Right cardiac atrium (tissue), 5 donors: ENCODE measurements around the gene AFF2. TPM values are rescaled to one million over a fixed set of nuclear protein-coding genes. Genes with fewer than 3 reads are reported as not detected.

Source experiments
- ATAC-seq, 2 donors: fragments of 200-7000 bp; cut with Tn5 transposase; one replicate each; pipeline versions ENCODE4 v1.8.0 to v1.9.1; 2020; ENCODE audit warnings: moderate library complexity in 2 of 2, mild to moderate bottlenecking in 1 of 2
- DNase-seq, 3 donors: peaks; one replicate each; pipeline ENCODE4 v3.0.0-alpha.2; 2020
- H3K27ac ChIP-seq: one replicate; pipeline ENCODE4 v1.5.1; 2013; ENCODE audit warnings: mild to moderate bottlenecking, low read length, control low read depth, moderate library complexity
- H3K27me3 ChIP-seq: one replicate; pipeline ENCODE4 v1.6.1; 2013; ENCODE audit not compliant: control insufficient read depth, insufficient read depth
- H3K4me1 ChIP-seq: one replicate; pipeline ENCODE4 v1.6.1; 2013; ENCODE audit warnings: low read length; ENCODE audit not compliant: control insufficient read depth, insufficient read depth
- H3K4me3 ChIP-seq: one replicate; pipeline ENCODE4 v1.5.1; 2013; ENCODE audit warnings: low read length, control low read depth
- H3K9me3 ChIP-seq: one replicate; pipeline ENCODE4 v1.6.1; 2013; ENCODE audit warnings: low read length; ENCODE audit not compliant: control insufficient read depth
- WGBS: extraction: QIAGEN DNeasy Blood & Tissue Kit; methylation state at CpG from one replicate; pipeline ENCODE4 v1.1.7; 2013; 5-methylcytosine and 5-hydroxymethylcytosine counted together
- intact Hi-C, 4 donors: fragments of 100-400 bp; cut with DNase I; formaldehyde crosslinking; loops; one replicate each; pipeline versions ENCODE4 v1.11.0 to v1.14.0; 2022 to 2023
- polyA plus RNA-seq: library from polyadenylated mRNA; stranded (reverse); fragments of 200-250 nt; gene quantifications from one replicate; pipeline ENCODE4 v1.2.3, GENCODE V29; 2013
- total RNA-seq, 4 donors: library from RNA; stranded (reverse); fragmentation: NEBNext Ultra II Directional; extraction: Animal tissue kit (Norgen Biotek cat#: 25700); gene quantifications; one replicate each; pipeline ENCODE4 v1.2.1, GENCODE V29; 2021
- donor health status: healthy with polysubstance abuse.
- donor health status: DM: no; HTN: yes; CAD: no.
- donor health status: DM: no; HTN: no; CAD: no.
- donor health status: DM: no; HTN: yes; CAD: no; lungs with severe emphysema.
- donor health status: DM: yes; HTN: yes; CAD: no.

Gene AFF2
- total and polyA plus RNA-seq, 5 donors = 1.00 to 3.1 (median 2.3) TPM

DNA sequence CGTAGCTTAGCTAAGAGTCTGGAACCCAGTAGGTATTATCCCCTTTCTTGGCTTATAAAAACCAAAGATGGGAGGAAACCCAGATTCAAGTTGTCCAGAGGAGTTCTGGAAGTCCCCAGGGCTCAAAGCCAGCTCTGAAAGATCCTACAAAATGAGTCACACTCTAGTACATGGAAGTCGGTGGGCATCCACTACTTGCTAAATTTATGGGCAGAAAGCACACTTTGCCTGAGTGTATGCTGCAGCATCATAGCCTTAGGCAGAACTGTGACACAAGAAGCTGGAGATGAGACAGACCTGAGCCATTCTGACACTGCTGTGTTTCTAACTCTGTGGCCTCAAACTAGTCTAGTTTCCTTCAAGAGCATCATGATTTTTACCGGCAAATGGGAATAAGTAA lies 429.3 kb downstream of the AFF2 start:
- H3K27me3 ChIP-seq = no peaks in the 10 kb centered on the region
- intact Hi-C loops = no loop called here
- WGBS = 64% methylated on average over 3 of the region's 3 CpGs
- H3K27ac ChIP-seq = no peak overlapping the region
- no peak for ATAC-seq
- no peak for DNase-seq
- no peaks in the 10 kb centered on the region for H3K4me1 ChIP-seq
- no peaks in the 10 kb centered on the region for H3K9me3 ChIP-seq
- H3K4me3 ChIP-seq = no peak overlapping the region

DNA sequence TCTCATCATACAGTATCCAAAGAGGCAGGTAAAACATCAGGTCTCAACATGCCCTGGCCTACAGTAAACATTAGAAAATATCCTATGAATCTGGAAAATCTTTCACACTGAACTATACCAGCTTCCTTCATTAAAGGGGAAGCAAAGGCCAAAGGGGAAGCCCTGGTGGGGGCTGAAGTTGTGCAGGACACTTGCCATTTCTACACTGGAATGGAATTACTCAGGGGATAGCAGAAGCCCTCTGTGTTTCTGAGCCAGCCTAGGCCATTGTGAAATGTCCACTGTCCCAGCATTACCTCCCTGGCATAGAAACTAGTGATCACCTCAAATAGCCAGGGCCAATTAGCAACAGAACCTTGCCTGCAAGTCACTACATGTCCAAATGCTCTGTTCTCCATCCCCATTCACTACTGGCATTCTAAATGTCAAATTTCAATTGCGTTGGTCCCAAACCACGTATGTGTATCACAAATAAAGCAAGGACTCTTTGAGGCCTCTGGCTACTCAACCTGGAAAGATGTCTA lies 429.9 kb downstream of the AFF2 start:
- intact Hi-C loops = no loop called here
- Histone ChIP-seq H3K27ac (no peak overlapping the region), H3K4me1 (no peaks in the 10 kb centered on the region), H3K27me3 (no peaks in the 10 kb centered on the region), H3K9me3 (no peaks in the 10 kb centered on the region), H3K4me3 (no peak overlapping the region)
- 94% methylated on average over 2 of the region's 2 CpGs for WGBS
- ATAC-seq (no peak), DNase-seq (peak in 1 of 3 donors; percentile 22)

DNA sequence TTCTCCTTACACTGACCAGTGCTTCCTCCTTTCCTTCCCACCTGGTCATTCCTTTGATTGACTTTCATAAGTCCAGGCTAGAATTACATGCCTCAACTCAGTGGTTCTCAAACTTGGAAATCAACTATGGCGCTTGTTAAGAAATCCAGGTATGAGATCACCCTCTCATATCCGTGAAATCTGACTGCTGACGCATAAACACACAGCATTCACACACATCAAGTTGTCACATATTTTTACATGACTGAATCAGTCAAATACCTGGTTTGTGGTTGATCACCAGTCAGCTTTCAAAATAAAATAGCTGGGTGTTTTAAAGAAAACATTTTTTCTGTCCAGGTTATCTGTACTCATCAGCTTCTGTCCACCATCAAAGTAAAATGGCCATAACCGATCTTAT lies 433.5 kb downstream of the AFF2 start:
- Histone ChIP-seq H3K9me3 (no peaks in the 10 kb centered on the region), H3K4me3 (no peak overlapping the region), H3K4me1 (no peaks in the 10 kb centered on the region), H3K27ac (no peak overlapping the region), H3K27me3 (no peaks in the 10 kb centered on the region)
- intact Hi-C loops = no loop called here
- ATAC-seq (no peak), DNase-seq (no peak)
- 94% methylated on average over 4 of the region's 4 CpGs for WGBS

DNA sequence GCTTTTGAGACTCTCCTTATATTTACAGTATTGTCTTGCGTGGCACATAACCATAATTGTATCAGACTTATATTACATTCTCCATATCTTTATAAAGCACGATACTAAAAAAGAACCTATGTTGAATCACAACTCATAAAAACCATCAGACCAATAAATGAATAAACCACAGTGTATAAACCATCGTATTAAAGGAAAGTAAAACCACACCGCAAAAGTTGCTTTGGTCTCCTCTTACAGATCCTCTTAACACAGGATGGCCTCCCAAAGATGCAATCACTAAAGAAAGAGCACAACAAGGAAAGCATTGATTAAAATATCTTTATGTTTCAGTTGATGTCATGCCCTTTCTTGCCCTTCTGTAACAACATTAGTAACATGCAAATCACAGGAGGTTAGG lies 437.9 kb downstream of the AFF2 start:
- ATAC-seq = no peak
- WGBS = 93% methylated on average over 4 of the region's 4 CpGs
- no peak for DNase-seq
- Histone ChIP-seq H3K27me3 (no peaks in the 10 kb centered on the region), H3K4me3 (no peak overlapping the region), H3K9me3 (no peaks in the 10 kb centered on the region), H3K4me1 (no peaks in the 10 kb centered on the region), H3K27ac (no peak overlapping the region)
- intact Hi-C loops = no loop called here

DNA sequence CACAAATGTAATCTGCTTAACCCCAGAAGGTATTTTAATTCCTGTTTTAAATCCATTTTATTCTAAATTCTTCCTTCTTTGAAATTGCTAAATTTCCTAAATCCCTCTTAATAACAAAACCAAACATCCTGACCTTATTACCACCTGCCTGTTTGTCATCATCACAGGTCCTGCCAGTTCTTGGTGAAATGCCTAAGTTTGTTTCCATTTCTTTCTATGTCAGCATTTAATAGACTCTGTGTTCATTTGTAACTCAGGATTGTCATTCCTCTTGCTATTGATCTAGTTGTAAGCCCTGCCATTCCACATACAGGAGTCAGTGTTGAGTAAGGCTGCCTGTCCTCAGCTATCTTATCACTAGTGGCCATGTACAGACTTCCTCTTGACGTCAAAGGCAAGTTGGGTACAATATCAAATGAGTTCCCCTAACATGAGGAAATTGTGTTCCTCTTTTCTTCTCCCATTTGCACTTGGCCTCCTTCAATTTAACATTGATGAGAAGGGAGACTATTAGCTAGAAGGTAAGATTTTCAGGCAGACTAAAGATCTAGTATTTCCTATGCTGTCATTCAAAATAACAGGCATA lies 440.1 kb downstream of the AFF2 start:
- ATAC-seq (peak in 1 of 2 donors; percentile 76), DNase-seq (no peak)

DNA sequence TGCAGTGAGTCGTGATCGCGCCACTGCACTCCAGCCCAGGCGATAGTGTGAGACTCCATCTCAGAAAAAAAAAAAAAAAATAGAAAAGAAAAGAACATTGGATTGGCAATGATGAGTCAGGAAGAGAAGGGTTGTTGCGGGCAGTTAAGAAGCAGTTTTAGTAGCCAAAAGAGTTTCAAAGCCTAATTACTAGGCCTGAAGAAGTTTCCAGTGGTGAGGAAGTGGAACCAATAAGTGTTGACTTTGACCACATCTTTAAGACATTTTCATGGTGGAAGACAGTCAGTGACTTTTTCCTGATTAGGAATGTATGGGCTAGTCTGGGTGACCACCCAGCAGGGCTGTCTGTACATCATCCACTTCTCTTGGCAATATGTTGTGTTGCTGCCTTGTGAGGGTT lies 442.3 kb downstream of the AFF2 start:
- no peaks in the 10 kb centered on the region for H3K4me1 ChIP-seq
- ATAC-seq (no peak), DNase-seq (no peak)
- H3K27ac ChIP-seq = no peak overlapping the region
- H3K4me3 ChIP-seq = no peak overlapping the region
- 78% methylated on average over 5 of the region's 5 CpGs for WGBS
- intact Hi-C loops = no loop called here
- no peaks in the 10 kb centered on the region for H3K27me3 ChIP-seq
- H3K9me3 ChIP-seq = no peaks in the 10 kb centered on the region

More for the DNA sequence above, 440.1 kb downstream of the AFF2 start:
- Histone ChIP-seq H3K27me3 (no peaks in the 10 kb centered on the region), H3K4me3 (no peak overlapping the region), H3K9me3 (no peaks in the 10 kb centered on the region), H3K27ac (no peak overlapping the region), H3K4me1 (no peaks in the 10 kb centered on the region)
- WGBS = 17% methylated on average over 1 of the region's 1 CpG
- intact Hi-C loops = no loop called here

DNA sequence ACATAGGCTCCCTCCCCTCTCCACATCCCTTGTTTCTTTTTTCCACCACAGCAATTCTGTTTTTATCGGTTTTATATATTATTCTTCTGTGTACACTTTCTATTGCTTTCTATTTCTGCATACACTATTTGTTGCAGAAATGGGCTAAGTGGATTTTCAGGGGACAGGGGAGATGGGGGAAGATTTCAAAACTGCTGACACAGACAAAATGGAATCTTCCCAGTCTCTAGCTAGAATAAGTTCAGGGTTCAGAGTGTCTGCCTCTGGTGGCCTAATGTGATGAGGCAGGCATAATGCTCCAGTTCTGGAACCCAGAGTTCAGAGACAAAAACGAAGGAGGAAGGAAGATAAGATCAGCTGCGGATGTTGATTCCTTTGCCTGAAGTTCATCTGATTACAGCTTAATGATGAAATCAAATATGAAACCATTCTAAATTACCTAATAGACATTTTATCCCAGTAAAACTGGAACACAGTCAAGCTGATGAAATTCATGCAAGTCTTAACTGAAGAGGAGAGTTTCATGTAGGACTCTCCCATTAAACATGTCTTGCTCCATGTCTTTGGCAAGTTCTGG lies 447.1 kb downstream of the AFF2 start:
- Histone ChIP-seq H3K4me3 (no peak overlapping the region), H3K27me3 (no peaks in the 10 kb centered on the region), H3K27ac (no peak overlapping the region), H3K9me3 (no peaks in the 10 kb centered on the region), H3K4me1 (no peaks in the 10 kb centered on the region)
- ATAC-seq (no peak), DNase-seq (no peak)
- intact Hi-C loops = no loop called here
- WGBS = 58% methylated on average over 3 of the region's 3 CpGs

DNA sequence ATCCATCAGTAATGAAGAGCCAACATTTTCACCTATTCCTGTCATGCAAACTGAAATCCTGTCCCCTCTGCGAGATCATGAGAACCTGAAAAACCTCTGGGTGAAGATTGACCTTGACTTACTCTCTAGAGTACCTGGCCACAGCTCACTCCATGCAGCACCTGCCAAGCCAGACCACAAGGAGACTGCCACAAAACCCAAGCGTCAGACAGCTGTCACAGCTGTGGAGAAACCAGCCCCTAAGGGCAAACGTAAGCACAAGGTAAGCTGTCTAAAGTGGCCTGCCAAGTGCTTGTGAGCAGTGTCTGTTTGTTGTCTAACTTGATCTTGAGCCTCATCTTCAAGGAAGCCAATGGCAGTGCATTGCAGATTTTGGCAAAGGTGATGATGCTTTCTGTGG lies 455.9 kb downstream of the AFF2 start:
- intact Hi-C loops = no loop called here
- WGBS = 89% methylated on average over 3 of the region's 3 CpGs
- no peak overlapping the region for H3K4me3 ChIP-seq
- no peak overlapping the region for H3K27ac ChIP-seq
- H3K4me1 ChIP-seq = no peaks in the 10 kb centered on the region
- no peaks in the 10 kb centered on the region for H3K27me3 ChIP-seq
- H3K9me3 ChIP-seq = no peaks in the 10 kb centered on the region
- DNase-seq (no peak), ATAC-seq (no peak)

DNA sequence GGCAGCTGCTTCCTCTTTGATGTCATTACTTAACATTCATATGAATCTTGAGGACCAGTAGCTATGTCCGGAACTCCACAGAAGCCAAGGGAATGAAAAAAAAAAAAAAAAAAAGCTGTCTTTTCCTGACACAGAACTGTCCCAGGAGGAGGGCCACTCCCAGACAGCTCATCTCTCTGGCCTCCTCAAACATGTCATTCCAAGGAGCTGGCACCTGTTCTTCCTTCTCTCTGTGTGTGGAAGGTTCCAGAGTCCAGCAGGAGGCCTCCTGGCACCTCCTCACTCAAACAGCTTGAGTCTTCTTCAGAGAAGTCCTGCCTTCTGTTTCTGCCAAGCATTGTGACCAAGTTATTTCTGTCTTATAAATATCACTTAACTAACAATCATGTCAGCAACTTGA lies 458.5 kb downstream of the AFF2 start:
- H3K4me3 ChIP-seq = no peak overlapping the region
- DNase-seq (no peak), ATAC-seq (no peak)
- intact Hi-C loops = no loop called here
- H3K27ac ChIP-seq = no peak overlapping the region
- no peaks in the 10 kb centered on the region for H3K27me3 ChIP-seq
- H3K9me3 ChIP-seq = no peaks in the 10 kb centered on the region
- WGBS = 77% methylated on average over 1 of the region's 1 CpG
- no peaks in the 10 kb centered on the region for H3K4me1 ChIP-seq

DNA sequence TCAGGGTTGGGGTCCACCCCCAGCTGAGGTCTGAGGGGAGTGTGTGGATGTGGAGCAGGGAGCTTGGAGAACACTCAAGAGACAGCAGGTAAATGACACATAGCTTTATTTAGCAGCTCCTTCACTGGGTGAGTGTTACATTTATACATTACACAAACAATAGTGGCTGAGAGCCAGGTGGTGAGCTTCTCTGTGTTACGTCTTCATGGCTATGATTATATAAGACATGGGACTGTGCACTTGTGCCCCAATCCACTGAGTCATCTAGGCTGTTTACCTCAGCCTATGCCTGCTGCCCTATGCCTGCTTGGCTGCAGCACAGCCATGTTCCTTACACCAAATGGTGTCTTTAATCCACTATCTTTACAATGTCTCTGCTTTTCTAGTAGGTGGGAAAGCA lies 459.6 kb downstream of the AFF2 start:
- intact Hi-C loops = no loop called here
- DNase-seq (no peak), ATAC-seq (no peak)
- H3K4me1 ChIP-seq = no peaks in the 10 kb centered on the region
- H3K27ac ChIP-seq = no peak overlapping the region
- no peaks in the 10 kb centered on the region for H3K9me3 ChIP-seq
- WGBS = 59% methylated on average over 1 of the region's 1 CpG
- no peaks in the 10 kb centered on the region for H3K27me3 ChIP-seq
- H3K4me3 ChIP-seq = no peak overlapping the region

DNA sequence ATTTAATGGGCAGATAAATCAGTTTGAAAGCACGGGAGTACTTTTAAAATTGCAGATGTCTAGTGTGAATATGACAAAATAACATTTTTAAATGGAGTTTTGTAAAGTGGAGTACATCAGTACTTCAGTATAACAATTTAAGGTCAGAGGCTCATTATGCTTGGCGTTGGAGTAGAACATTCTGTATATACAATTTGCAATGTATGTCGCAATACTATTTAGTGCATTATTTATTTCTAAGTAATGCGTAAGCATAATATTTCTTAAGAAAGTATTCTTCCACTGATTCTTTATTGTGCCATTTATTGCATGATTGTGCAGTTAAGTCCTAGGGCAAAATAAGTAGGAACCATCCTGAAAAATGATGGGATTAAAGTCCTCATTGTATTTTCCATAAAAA lies 461.6 kb downstream of the AFF2 start:
- Histone ChIP-seq H3K4me1 (no peaks in the 10 kb centered on the region), H3K27me3 (no peaks in the 10 kb centered on the region), H3K9me3 (no peaks in the 10 kb centered on the region), H3K4me3 (no peak overlapping the region), H3K27ac (no peak overlapping the region)
- intact Hi-C loops = no loop called here
- ATAC-seq (no peak), DNase-seq (no peak)
- 96% methylated on average over 4 of the region's 4 CpGs for WGBS
